Mononuclear cell (primary cell): ENCODE results near the gene CHI3L1. TPM values are rescaled to one million over a fixed set of nuclear protein-coding genes. Genes with fewer than 3 reads are reported as not detected.

Source experiments
- H3K27me3 ChIP-seq: 2 replicates; pipeline ENCODE4 v1.6.0; 2011; ENCODE audit warnings: low read length, control low read depth; ENCODE audit not compliant: insufficient read depth
- H3K4me1 ChIP-seq: 2 replicates; pipeline ENCODE4 v1.5.1; 2011; ENCODE audit warnings: mild to moderate bottlenecking, low read length, control low read depth; ENCODE audit not compliant: insufficient read depth
- H3K4me3 ChIP-seq: 2 replicates; pipeline ENCODE4 v1.5.1; 2011; ENCODE audit warnings: mild to moderate bottlenecking, low read length, moderate library complexity
- H3K9me3 ChIP-seq: 2 replicates; pipeline ENCODE4 v1.5.1; 2011; ENCODE audit warnings: low read depth, mild to moderate bottlenecking, control low read depth, low read length
- total RNA-seq: library from RNA; depleted of rRNA; stranded (reverse); fragments of >200 nt; gene quantifications from one replicate; pipeline ENCODE4 v1.2.3, GENCODE V29; 2012

The CHI3L1 gene
- total RNA-seq, 1 donor: 0.94 TPM

DNA sequence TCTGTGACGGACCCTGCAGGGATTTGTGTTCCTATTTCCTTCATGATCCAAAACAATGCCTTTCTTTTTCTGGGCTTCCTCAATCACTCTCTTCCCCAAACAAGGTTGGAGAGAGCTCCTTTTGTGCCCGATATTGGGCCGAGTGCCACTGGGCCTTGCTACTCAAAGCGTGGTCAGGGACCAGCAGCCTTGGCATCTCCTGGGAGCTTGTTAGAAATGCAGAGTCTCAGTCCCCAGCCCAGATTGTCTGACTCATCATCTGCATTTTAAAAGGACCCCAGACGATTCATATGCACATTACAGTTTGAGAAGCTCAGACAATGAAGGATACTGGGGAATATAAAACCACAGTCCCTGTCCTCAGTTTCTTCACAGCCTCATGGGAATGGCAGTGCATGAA, 39.1 kb downstream of the CHI3L1 start:
- no peaks in the 10 kb centered on the region for H3K9me3 ChIP-seq
- no peaks in the 10 kb centered on the region for H3K27me3 ChIP-seq
- H3K4me1 ChIP-seq: no peaks in the 10 kb centered on the region
- H3K4me3 ChIP-seq: no peak overlapping the region

DNA sequence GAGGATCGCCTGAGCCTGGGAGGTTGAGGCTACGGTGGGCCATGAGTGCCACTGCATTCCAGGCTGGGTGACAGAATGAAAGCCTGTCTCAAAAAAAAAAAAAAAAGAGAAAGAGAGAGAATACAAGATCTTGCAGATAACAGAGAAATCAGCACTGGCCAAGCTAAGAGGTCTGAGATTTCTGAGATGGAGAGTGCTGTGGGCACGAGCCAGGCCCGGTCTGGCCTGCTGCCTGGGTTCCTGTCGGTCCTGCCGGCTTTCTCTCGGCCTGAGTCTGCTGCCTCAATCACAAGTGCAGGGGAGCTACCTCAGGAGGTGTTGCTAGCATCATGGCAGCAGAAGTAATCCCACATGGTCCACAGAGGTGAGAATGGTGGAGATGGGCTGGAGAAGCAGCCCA, 40.0 kb downstream of the CHI3L1 start:
- H3K4me1 ChIP-seq: no peaks in the 10 kb centered on the region
- no peak overlapping the region for H3K4me3 ChIP-seq
- H3K27me3 ChIP-seq: no peaks in the 10 kb centered on the region
- no peaks in the 10 kb centered on the region for H3K9me3 ChIP-seq

DNA sequence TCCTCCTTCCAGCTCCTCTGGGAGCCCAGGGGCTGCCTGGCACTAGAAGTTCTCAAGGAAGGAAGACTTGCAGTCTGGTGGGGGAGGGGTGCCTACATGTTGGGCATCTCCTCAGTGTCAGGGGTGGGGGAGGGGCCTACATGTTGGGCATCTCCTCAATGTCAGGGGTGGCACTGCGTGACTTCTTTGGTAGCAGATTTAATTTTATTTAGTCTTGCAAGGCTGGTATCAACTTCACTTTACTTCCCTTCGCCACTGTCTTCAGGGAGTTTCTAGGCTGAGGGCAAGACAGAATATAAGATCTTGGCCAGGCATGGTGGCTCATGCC, 40.5 kb downstream of the CHI3L1 start:
- Histone ChIP-seq H3K9me3 (no peaks in the 10 kb centered on the region), H3K27me3 (no peaks in the 10 kb centered on the region), H3K4me3 (no peak overlapping the region), H3K4me1 (no peaks in the 10 kb centered on the region)

DNA sequence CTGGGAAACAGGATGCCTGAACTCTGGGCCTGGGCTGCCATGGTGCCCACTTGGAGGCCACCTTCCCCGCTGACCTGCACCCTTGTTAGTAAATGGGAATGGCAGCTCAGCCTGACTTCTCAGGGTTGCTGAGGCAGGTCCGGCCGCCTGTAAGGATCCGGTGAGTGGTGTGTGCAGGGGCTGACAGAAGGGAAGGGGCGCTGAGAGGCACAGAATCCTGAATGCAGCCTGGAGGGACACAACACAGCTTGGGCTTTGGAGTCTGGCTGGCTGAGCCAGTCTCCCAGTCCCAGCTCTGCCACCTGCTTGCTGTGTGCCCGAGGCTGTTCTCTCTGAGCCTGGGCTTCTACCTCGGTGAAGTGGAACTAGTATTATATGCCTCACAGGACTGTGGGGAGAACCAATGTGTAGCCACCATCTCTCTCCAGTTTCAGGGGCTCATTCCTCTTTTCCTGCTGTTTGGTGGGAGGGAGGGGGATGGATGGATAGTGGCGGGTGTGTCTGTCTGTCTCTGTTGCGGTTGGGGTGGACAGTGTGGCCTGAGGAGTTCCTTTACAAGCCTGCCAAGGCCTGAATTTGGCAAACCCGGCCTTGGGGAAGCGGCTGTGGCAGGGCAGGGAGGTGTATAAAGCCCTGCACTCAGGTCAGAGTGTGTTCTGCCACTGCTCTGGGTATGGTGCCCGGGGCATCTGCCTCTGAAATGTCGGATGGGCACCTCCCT, 41.0 kb downstream of the CHI3L1 start:
- Histone ChIP-seq H3K27me3 (no peaks in the 10 kb centered on the region), H3K9me3 (no peaks in the 10 kb centered on the region), H3K4me3 (no peak overlapping the region), H3K4me1 (no peaks in the 10 kb centered on the region)

DNA sequence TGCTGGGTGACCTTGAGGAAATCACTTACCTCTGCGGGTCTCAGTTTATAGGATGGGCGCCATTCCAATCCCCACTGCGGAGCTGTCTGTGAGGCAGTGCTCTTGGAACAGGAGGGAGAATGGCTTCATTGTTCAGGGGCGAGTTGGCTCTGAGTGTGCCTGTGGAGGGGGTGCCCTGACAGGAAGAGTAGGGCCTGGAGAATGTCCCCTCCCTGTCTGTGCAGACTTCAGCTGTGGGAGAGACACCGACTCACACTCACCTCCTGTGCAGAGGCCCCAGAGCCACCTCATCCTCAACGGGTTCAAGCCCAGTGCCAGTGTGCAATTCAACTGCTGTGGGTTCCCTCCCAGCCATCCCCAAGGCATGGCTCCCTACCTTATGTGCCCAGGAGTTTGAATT, 41.8 kb downstream of the CHI3L1 start:
- H3K9me3 ChIP-seq: no peaks in the 10 kb centered on the region
- no peak overlapping the region for H3K4me3 ChIP-seq
- H3K27me3 ChIP-seq: no peaks in the 10 kb centered on the region
- no peaks in the 10 kb centered on the region for H3K4me1 ChIP-seq

DNA sequence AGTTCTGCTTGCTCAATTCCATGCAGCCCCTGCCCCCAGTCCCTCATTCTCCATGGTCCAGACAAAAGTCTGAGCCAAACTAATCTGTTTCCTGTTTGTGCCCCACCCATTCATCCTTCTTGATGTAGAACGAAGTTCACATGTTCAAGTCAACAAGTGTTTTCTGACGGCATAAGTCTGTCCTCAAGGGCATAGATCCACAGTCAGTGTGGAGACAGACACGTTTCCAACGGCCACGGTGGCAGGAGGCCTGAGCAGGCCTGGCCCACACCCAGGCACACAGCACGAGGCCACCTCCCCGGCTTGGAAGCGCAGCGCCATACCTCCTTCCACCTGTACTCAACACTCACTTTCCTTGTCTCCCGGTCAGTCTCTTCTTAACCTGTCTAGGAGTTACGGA, 42.9 kb downstream of the CHI3L1 start:
- Histone ChIP-seq H3K9me3 (no peaks in the 10 kb centered on the region), H3K4me3 (no peak overlapping the region), H3K4me1 (no peaks in the 10 kb centered on the region), H3K27me3 (no peaks in the 10 kb centered on the region)

DNA sequence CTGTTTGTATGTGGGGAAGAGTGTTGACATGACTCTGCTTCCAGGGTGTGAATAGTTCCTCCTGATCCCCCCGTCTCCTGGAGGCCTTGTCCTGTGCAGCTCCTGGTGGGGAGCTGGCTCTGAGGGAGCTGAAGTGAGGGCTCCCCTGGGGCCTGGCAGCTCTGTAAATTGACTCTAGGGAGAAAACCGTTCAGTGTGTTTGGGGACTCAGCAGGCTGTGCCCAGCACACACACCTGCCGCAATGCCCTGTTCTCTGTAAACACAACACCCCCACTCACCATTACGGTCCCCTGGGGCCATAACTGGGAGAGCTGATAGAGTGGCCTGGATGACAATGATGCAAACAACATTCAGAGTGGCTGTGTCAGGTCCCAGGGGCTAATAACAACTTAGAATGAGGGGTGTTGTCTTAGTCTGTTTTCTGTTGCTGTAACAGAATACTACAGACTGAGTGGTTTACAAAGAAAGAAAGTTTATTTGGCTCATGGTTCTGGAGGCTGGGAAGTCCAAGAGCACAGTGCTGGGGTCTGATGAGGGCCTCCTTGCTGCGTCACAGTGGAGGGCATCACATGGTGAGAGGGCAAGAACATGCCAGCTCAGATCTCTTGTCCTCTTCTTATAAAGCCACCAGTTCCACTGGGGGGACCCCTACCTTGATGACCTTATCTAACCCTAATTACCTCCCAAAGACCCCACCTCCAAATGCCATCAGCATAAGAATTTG, 43.7 kb downstream of the CHI3L1 start:
- Histone ChIP-seq H3K27me3 (no peaks in the 10 kb centered on the region), H3K4me1 (no peaks in the 10 kb centered on the region), H3K9me3 (no peaks in the 10 kb centered on the region), H3K4me3 (no peak overlapping the region)

DNA sequence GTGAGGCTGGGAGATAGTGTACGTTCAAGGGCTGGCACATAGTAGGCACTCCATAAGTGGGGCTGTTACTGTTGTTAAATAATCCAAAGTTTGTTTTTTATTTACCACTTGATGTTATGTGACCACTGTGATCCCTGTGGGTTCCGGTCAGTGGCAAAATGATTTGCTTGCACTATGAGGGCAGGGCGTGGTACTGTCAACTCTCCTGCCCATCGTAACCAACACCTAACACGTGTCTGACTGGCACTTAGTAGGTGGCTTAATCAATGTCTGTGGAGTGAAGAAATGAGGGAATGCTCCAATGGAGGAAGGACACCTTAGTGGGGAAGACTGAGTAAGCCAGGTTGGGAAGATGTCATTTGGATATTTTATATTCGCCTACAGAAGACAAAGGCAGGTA, 44.4 kb downstream of the CHI3L1 start:
- no peak overlapping the region for H3K4me3 ChIP-seq
- no peaks in the 10 kb centered on the region for H3K9me3 ChIP-seq

DNA sequence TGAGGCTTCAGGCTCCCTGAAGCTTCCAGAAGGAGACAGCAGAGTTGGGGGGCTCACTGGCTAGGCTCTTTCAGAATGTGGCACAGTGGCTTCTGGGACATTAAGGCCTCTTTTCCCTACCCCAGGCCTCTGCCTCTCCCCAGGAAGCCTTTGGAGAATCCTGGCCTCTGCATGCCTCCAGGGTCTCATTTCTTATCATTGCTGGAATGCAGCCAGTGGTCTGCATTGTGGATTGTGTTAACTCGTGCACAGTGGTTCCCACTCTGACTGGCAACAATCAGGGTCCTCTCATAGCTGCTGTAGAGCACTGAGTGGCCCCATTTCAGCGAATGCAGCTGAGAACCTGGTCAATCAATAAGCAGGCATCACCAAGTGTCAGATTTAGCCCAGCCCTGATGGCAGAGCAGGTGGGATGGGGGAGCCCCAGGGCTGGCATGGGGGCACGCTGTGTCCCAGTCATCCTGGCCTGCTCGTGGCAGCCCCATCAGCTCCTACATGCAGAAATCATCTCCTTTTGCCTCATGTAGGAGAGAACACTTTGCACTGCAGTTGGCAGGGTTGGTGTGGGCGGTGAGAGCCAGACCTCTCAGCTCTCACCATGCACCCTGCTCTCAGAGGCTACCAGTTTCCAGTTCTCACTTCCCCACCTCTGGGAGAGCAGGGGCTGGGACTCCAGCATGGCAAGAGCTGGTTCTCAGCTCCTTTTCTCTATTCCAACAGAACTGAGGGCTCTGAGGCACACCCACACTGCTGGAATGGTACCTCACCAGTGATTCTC, 45.6 kb downstream of the CHI3L1 start:
- Histone ChIP-seq H3K9me3 (no peaks in the 10 kb centered on the region), H3K4me1 (peaks cover 5% of the 10 kb centered on the region), H3K4me3 (no peak overlapping the region), H3K27me3 (peaks cover 6% of the 10 kb centered on the region)

More for the DNA sequence above, 44.4 kb downstream of the CHI3L1 start:
- Histone ChIP-seq H3K4me1 (no peaks in the 10 kb centered on the region), H3K27me3 (peaks cover 3% of the 10 kb centered on the region)

DNA sequence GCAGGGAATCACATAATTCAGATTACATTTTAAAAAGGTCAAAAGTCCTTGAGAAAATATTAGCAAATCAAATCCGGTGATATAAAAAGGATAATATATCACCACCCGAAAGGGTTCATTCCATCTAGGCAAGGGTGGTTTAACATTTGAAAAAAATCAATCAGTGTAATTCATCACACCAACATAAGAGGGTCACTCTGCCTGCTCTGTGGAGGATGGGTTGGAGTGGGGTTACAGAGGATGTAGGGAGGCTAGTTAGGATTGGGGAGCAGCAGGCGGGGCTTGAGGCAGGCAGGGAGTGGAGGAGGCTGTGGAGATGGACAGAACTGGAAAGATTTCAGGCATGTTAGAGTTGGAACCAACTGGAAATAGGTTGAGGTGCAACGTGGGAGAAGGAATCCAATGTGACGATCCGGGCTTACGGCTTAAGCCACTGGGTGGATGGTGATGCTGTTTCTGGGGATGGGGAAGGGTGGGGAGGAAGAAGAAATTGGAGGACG, 46.5 kb downstream of the CHI3L1 start:
- H3K4me1 ChIP-seq: peaks cover 8% of the 10 kb centered on the region
- H3K4me3 ChIP-seq: no peak overlapping the region
- H3K9me3 ChIP-seq: no peaks in the 10 kb centered on the region
- peaks cover 9% of the 10 kb centered on the region for H3K27me3 ChIP-seq

DNA sequence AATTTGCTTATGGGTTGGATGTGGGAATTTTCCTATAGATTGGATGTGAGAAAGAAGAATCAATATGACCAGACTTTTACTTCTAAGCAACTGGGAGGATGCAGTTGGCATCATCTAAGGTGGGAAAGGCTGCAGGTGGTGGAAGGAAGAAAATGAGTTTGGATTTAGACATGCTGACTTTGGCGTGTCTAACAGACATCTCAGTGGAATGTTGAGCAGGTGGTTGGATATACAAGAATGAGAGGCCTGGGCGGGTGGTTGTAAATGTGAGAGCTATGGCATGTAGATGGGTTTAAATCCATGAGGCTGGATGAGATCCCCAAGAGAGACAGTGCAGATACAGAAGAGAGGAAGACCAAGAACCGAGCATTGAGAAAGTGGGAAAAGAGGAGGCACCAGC, 48.4 kb downstream of the CHI3L1 start:
- Histone ChIP-seq H3K4me3 (no peak overlapping the region), H3K4me1 (peaks cover 8% of the 10 kb centered on the region), H3K9me3 (no peaks in the 10 kb centered on the region), H3K27me3 (peaks cover 11% of the 10 kb centered on the region)

DNA sequence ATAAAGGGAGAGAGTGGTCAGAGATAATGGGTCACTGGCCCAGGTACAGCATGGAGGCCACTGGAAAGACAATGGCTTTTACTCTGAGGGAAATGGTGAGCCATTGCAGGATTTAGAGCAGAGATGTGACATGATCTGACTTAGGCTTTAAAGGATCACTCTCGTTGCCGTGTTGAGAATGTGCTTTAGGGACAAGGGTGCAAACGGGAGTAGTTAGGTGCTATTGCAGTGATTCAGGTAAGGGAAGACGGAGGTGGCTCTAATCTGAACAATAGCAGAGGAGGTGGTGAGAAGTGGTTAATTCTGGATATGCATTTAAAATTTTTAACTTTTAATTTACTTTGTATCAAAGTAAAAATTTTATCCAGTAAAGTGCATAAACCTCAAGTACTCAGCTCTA, 49.2 kb downstream of the CHI3L1 start:
- H3K9me3 ChIP-seq: no peaks in the 10 kb centered on the region
- H3K4me1 ChIP-seq: peaks cover 8% of the 10 kb centered on the region
- peaks cover 11% of the 10 kb centered on the region for H3K27me3 ChIP-seq
- no peak overlapping the region for H3K4me3 ChIP-seq

DNA sequence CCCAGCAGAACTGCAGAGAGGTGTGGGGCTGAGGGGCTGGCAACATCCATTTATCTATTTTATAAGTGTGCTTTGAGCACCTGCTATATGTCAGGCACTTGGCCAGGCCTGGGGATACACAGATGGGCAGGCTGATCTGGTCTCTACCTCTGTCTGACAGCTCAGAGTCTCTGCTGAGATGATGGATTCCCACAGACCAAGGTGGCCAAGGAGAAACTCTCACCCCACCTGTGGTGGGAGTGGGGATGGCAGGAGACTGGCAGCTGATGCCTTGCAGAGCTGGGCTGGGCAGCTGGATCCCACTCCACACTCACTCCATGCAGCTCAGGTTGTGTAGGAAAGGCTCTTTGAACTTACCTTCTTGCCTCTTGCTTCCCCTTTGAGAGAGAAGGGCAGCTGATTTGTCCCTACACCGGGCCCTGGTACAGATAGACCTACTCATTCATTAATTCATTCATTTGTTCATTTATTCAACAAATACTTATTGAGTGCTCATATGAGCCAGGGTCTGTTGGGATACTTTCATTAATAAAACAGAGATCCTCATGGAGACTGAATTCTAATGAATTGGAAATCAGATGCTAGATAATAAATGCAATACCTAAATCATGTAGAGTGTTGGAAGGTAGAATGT, 50.0 kb downstream of the CHI3L1 start:
- Histone ChIP-seq H3K4me3 (no peak overlapping the region), H3K4me1 (peaks cover 8% of the 10 kb centered on the region), H3K27me3 (peaks cover 12% of the 10 kb centered on the region), H3K9me3 (no peaks in the 10 kb centered on the region)

DNA sequence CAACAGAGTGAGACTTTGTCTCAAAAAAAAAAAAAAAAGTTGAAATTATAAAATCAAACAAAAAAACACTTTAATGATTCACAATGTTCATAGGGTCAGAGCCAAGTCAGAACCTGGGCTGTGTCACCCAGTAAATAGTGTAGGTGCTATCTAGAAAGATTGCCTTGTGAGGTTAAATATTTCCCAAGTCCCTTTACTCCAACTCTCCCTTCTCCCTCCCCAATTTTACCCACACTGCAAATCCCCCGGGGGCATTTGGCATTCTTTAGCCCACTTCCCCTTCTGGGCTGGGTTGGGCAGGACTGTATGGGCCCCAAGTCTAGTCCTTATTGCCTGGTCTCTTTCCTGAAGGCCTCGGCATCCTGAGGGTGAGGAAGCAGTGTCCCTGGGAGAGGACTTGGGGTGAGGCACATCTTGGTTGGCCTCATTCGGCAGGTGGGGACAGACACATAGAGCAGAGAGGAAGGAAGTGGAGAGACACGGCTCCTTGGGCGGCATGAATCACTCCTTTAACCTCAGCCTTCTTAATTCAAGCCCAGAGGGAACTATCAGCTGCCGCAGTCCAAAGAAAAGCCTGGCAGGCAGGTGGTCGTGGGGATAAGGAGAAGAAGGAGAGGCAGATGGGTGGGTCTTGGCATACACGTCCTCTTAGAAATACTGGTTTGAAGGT, 50.7 kb downstream of the CHI3L1 start:
- H3K9me3 ChIP-seq: no peaks in the 10 kb centered on the region
- H3K4me3 ChIP-seq: no peak overlapping the region
- peaks cover 13% of the 10 kb centered on the region for H3K27me3 ChIP-seq
- H3K4me1 ChIP-seq: peaks cover 8% of the 10 kb centered on the region
